GM18507 (cell line): ENCODE measurements around the gene DNAAF1.
A peak's percentile ranks its signal among the peaks of the same experiment; 100 is the strongest.

ENCODE experiments used
- DNase-seq: peaks from one replicate; pipeline ENCODE4 v3.0.0; 2011; ENCODE audit warnings: low read depth; ENCODE audit not compliant: insufficient read length; ENCODE audit errors: extremely low spot score
- FAIRE-seq: peaks from 2 replicates; lab custom pipeline; 2011; peaks lifted over from hg19 to GRCh38; lab: Jason Lieb, UNC

DNAAF1 gene

DNA sequence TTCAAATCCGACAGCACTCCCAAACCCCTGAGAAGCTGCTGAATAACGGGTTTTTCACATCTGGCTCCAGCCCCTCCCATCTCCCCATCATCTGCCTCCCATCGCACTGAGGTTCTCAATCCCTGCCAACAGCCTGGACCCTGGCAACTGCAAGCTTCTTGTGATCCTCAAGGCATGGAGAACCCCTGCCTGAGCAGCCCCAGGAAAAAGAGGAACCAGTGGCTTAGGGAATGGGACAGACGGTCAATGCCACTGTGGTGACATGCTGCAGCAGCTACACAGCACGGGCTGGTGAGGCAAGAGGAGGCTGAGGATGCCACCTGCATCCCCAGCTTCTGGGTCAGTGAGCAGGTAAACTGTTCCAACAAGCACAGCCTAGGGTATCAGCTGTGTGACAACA lies 25.1 kb upstream of the DNAAF1 start:
- FAIRE-seq: no peak

DNA sequence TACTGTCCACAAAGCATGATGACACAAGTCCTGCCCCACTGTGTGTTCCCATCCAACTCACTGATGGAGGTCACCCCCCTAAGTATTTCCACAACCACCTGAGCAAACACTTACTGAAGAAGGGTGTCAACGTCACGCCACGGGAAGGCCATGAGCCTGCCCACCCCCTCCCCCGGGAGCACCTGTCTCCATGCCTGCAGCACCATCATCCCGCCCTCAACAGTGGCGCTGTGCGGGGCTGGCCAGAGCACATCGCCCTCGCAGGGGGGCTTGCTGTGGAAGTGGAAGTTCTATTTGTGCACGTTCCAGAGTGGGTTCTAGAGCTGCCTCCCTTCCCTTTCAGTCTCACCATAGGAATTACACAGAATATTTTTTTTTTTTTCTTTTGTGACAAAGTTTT lies 24.1 kb upstream of the DNAAF1 start:
- no peak for DNase-seq
- FAIRE-seq: no peak

More for the DNA sequence above, 25.1 kb upstream of the DNAAF1 start:
- DNase-seq: no peak

DNA sequence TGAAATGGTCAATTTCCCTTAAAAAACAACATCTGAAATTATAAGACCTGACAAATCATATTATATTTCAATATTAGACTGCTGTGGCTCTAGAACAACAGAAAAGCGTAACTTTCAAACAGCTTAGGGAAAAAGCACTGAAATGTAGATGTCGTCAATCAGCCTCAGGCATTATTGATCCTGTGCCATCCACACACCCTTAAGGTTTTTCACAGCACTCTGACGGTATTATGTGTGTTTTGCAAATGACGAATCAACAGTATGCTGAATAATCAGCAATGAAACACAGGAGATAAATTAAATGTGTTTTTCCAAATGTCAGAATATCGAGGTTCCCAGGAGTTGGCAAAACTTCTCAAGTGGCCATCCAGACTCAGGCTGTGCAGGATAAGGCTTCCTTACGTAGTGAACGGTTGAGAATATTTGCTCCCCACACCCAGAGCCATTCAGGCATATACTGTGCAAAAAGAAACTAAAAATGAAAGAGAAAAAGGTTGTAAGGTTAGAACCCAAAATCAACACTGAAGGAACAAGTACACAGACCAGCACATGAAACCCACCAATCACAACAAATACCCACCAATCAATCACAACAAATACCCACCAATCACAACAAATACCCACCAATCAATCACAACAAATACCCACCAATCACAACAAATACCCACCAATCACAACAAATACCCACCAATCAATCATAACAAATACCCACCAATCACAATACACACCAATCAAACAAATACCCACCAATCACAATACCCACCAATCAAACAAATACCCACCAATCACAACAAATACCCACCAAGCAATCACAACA lies 20.6 kb upstream of the DNAAF1 start:
- FAIRE-seq: no peak
- DNase-seq: no peak

DNA sequence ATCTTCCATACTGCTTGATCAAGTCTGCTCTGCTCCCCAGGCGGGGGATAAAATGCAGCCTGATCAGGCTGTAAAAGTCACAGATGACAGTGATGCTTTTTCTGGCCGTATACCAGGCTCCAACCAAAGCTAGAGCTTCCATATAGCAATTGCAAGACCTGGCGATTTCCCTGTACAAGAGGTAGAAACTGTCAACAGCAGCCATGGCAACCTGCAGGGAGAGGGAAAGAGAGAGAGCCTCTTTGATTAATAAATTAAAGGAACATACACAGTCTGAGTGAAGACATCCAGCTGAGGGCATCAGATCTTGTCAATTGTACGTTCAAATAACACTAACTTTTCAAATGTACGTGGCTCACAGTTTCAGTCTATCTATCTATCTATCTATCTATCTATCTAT lies 14.0 kb upstream of the DNAAF1 start:
- no peak for FAIRE-seq
- DNase-seq: no peak

DNA sequence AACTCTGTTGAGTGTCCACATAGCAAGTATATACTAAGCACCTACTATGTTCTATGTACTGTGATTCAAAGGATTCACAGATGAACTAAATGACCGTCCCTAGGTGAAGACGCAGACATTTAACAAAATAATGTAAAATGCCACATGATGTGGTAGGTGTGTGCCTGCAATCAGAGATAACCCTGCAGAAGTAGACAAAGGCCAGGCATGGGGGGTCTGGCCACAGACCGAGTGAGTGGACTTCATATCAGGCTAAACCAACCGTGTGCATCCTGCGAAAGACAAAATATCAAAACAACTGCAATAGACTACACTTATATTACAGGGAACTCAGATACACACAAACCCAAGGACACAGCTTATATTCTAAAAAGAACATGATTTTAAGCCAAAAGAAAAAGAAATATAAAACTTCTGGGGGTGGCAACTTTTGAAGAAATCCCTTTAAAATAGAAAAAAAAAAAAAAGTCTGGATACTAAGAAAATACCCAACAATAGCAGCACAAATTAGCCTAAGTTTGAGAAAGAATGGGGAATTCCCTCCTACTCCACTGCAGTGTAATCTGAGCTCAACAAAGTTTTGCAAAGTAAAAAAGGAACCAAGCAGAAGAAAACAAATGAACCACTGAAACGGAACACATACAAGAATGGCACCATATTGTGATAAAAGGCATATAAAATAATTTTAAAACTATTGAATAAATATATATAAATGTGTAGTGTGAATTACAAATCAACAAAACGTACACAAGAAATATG lies 12.4 kb upstream of the DNAAF1 start:
- no peak for FAIRE-seq
- no peak for DNase-seq

DNA sequence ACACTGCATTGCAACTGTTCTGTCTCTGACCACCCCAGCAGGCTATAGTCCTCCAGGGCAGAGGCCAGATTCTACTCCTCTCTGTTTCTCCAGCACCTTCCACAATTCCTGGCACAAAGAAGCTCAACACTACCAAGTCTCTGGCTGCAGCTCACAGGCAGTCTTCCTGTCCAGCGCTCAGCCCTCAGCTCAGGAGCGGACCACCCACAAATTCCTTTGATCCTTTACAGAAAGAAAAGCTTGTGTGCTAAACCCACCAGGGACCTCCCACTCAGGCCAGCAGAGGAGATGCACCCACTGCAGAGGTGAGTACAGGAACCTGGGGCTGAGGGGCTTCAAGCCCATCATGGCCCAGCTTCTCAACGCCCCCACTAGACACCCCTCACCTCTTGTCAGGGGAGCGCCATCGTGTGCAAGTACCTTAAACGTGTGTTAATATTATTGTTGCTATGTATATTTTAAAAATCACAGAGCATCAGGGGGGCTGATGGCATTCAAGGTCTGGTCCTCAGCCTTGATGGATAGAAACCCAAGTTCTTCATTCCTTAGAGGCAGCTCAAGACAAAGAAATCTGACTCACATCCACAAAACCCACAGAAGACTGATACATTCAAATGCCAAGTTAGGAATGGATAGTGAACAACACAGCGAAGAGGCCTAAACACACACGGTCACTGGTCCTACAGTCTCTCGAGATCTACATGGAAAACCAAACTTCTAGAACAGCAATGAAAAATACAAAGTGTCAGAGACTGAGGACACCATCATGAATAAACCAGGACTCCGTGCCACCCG lies 8.6 kb upstream of the DNAAF1 start:
- no peak for DNase-seq
- no peak for FAIRE-seq

DNA sequence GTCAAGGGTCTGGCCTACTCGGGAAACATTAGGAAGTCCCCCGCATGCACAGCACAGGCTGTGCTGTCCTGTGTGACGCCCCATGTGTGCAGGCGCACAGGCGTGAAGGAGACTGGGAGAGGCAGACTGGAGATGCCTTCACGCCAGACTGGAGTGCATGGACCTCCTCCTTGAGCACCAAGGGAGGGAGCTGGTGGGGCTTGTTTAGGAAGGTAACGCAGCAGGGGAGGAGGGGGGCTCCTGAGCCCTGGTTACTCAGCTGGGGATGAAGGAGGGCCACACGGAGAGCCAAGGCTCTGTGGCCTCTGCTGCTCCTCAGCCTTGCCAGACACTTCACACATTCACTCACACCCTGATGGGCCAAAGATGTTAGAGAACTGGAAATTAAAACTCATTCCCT lies 7.8 kb upstream of the DNAAF1 start:
- DNase-seq (no peak), FAIRE-seq (no peak)

DNA sequence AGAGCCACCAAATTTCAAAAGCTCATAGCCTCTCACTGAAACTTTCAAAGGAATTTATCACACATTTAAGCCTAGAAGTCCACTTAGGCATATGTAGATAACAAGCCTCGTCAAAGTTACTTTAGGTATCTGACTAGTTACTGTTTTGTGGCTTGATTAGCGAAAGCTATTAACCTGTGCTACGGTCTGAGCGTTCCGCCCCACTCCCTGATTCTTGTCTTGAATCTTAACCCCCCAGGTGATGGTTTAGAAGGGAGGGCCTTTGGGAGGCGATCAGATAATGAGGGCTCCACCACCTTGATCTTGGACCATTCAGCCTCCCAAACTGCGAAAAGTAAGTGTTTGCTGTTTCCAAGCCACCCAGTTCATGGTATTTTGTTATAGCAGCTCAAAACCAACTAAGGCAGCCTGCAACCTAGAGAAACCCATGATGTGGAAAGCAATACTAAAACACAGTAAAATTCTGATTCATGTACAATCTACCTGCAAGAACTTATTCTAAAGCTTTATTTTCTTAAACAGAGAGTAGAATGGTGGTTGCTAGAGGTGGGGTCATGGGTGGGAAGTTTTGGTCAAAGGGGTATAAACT lies 7.2 kb upstream of the DNAAF1 start:
- DNase-seq (no peak), FAIRE-seq (no peak)

DNA sequence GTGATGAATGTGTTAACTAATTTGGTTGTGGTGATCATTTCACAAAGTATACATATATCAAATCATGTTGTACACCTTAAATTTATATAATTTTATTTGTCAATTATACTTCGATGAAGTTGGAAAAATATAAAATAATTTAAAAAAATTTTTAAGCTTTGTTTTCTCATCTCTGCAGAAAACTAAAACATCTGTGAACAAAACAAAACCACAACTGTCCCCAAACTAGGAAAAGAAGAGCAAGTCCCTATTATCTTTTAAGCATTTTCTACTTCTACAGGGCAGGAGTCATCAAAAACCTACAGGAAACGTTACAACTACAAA lies 6.6 kb upstream of the DNAAF1 start:
- FAIRE-seq (no peak), DNase-seq (no peak)

DNA sequence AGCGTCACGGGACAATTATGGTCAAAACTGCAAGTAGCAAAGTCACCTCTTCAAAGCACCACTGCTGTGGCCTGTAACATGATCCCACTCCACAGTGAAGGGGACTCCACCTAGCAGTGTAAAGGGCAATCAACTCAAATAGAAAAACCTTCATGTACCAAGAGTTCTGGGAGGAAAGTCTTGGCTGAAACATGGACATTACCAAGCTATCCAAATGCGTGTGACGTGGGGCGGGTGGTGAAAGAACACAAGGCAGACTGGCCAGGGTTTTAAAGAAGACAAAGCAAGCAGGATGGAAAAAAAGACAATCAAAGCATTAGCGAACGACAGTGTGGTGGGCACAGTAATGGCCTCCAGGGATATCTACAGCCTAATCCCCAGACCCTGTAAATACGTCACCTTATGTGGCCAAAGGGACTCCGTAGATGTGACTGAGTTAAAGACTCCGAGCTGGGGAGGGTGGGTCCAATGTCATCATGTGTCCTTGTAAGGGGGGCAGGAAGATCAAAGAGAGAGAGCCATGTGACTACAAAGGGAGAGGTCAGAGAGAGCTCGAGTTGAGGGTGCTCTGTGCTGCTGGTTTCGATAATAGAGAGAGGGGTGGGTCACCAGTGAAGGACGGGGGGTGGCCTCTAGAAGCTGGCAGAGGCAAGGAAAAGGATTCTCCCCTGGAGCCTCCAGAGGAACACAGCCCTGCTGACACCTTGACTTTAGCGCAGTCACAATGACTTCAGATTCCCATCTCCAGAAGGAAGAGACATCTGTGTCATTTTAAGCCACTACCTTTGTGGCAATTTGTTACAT lies 6.1 kb upstream of the DNAAF1 start:
- FAIRE-seq: no peak
- no peak for DNase-seq

DNA sequence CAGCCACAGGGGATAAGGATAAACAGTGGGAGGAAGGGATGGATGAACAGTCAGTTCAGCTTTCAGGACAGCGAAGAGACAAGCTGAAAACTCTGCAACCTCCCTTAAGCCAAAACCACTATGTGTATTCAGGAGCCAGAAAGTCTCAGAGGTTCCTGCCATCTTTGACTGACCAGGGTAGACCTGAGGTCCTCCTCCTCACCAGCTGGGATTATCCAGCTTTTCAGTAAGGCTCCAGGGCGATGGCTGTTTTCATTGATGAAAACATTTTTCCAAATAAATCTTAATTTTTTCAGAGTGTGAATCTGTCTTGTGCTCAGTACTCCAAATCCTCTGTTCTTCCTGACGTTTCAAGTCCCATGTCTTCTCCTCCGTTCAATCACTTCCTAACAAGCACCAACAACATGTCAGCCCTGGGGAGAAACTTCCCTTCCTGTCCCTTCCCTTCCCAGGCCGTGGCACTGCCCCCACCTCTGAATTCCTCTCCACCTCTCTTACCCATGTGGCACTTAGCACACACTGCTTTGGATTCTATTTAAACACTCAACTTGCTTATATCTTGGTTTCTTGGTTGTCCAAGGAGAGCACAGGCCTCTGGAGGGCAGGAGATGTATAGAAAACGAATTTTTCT lies 5.4 kb upstream of the DNAAF1 start:
- DNase-seq (no peak), FAIRE-seq (no peak)

DNA sequence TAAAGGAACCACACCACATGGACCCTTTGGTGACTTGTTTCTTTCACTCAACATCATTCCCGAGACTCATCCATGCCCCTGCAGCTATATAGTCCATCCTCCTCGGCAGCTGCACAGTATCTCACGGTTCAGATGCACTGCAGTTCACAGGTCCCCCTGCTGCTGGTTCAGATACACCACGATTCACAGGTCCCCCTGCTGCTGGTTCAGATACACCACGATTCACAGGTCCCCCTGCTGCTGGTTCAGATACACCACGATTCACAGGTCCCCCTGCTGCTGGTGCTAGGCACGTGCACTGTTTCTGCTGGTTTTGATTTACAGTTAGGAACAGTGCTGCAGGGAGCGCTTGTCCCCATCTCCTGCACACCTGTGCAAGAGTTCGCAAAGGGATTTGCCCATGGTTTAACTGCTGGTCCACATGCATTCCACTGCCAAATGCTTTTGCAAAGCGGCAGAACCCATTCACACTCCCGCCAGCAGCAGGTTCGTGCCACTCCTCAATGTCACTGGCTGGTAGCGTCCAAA lies 3.9 kb upstream of the DNAAF1 start:
- FAIRE-seq (no peak), DNase-seq (no peak)

DNA sequence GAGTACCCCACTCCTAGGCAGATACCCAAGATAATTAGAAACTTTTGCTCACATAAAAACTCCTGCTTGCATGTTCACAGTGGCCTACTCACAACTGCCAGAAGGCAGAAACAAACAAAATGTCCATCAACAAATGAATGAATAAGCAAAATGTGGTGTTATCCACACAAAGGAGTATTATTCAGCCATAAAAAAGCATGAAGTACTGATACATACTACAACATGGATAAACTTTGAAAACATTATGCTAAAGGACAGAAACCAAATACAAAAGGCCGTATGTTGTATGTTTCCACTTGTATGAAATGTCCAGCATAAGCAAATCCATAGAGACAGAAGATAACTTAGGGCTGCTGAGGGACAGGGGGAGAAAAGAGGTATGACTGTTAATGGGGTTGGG lies 2.0 kb upstream of the DNAAF1 start:
- DNase-seq: no peak
- FAIRE-seq: no peak

DNA sequence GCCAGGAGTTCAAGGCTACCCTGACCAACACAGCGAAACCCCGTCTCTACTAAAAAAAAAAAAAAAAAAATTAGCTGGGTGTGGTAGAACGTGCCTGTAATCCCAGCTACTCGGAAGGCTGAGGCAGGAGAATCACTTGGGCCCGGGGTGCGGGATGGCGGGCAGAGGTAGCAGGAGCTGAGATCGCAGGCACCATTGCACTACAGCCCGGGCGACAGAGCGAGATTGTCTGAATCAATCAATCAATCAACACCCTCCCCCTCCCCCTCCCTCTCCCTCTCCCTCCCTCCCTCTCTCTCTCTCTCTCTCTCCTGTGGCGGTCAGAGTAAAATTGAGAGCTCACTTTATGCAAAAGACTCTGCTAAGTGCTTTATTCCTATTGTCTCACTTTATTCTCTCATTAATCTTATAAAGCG lies 1.3 kb upstream of the DNAAF1 start:
- FAIRE-seq: no peak

DNA sequence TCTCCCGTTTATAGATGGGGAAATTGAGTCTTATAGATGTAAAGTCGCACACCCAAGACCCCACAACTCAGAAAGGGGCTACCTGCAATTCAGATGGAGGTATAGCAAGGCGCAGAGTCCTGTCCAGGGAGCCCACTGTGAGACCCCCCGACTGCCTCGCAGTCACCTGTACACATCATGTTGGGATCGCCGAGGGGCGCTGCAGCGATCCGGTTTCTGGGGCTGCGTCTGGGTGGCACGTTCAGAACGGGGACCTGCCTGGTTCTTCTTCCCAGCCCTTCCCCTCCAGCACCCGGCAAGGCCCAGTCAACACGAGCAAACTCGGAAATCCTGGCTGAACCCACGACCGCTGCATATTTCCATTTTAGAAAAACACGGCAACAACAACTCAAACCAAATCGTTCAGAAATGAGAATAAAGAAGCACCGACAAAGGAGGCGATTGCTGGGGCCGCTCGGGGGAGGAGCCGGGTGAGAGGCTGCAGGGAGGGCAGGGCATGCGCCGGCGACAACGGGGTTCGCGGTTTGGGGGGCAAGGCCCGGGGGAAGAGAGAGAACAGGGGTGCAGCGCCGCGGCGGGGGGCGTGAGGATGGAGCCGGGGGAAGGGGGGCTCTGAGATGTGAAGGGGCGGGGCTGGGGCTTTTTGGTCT lies 774 bp upstream of the DNAAF1 start:
- DNase-seq (peak; percentile 17), FAIRE-seq (peak; percentile 18)

More for the DNA sequence above, 1.3 kb upstream of the DNAAF1 start:
- no peak for DNase-seq

DNA sequence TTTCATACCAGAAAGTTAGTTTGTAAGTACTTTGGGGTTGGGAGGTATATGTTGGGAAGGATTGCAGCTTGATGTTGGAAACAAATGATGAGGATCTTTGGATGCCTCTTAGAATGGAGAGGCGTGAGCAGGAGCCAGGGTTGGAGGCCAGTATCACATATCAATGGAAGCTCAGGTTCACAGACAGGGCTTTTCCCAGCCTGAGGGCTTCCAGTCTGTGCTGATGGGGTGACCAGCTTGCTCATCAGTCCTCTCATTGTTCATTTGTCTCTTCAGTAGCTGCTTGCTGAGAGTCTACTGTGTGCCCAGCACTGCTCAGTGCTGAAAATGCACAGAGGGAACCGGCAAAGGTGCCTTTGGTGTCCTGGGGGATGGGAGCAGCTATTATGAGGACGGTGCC lies 5.8 kb downstream of the DNAAF1 start:
- FAIRE-seq (no peak), DNase-seq (no peak)

DNA sequence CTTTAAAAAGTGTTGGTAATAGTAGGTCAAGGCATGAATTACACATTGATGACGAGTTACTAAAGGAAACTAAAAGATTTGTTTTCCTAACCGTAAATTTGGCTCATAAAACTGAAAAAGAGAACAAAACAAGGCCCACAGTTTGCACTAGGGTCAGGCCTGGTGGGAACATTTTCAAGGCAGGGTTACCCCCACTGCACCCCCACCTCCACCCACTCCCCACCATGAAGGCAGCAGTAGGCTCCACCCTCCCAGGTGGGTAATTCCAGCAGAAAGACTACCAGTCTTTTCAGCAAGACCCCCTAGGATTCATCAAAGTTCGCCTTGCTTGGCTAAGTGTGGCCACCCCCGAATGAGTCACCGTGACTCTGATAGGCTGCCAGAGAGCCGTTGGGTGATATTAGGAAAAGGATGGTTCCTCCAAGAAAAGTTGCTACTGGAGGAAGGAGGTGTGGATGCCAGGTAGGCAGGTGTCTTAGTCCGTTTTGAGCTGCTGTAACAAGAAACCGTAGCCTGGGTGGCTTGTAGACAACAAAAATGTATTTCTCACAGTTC lies 8.6 kb downstream of the DNAAF1 start:
- FAIRE-seq (no peak), DNase-seq (no peak)

DNA sequence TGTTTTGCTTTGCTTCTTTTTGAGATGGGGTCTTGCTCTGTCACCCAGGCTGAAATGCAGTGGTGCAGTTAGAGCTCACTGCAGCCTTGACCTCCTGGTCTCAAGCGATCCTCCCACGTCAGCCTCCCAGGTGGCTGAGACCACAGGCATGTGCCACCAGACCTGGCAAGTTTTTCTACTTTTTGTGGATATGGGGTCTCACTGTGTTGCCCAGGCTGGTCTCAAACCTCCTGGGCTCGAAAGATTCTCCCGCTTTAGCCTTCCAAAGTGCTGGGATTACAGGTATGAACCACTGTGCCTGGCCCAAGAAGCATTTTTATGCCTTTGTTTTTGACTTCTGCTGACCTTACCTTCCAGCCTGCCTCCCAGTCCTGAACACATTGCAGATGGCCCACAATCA lies 10.1 kb downstream of the DNAAF1 start:
- DNase-seq (no peak), FAIRE-seq (no peak)
